Stimulated activated CD8-positive, alpha-beta memory T cell treated with anti-CD3 and anti-CD28 coated beads, Interleukin-15, amount 100 ng/mL, for 4 hours (primary cell): ENCODE data around the gene VASN.

Experiments
- DNase-seq, 2 donors: peaks; one replicate each; pipeline ENCODE4 v3.0.0-alpha.2; 2020; ENCODE audit warnings: low read depth in 2 of 2

Gene VASN

GRCh38 chr16:4403133-4403949 is 31.7 kb downstream of the VASN start:
- DNase-seq: no peak

GRCh38 chr16:4404247-4404966 is 32.8 kb downstream of the VASN start:
- no peak for DNase-seq

- DNase-seq: no peak
Measured at GRCh38 chr16:4404967-4405696, 33.5 kb downstream of the VASN start.

GRCh38 chr16:4407543-4408322 is 36.1 kb downstream of the VASN start:
- no peak for DNase-seq

- DNase-seq: no peak
Measured at GRCh38 chr16:4408323-4408690, 36.7 kb downstream of the VASN start.

GRCh38 chr16:4409081-4409932 is 37.7 kb downstream of the VASN start:
- DNase-seq: no peak

- no peak for DNase-seq
Measured at GRCh38 chr16:4410335-4411075, 38.9 kb downstream of the VASN start.

GRCh38 chr16:4411684-4412083 is 40.0 kb downstream of the VASN start:
- DNase-seq: no peak

GRCh38 chr16:4412159-4412558 is 40.5 kb downstream of the VASN start:
- no peak for DNase-seq

GRCh38 chr16:4412854-4413253 is 41.2 kb downstream of the VASN start:
- no peak for DNase-seq

GRCh38 chr16:4414187-4414917 is 42.7 kb downstream of the VASN start:
- DNase-seq: peak; percentile 51 to 78

GRCh38 chr16:4415538-4416199 is 44.0 kb downstream of the VASN start:
- no peak for DNase-seq

- DNase-seq: peak; percentile 97 to 98
Measured at GRCh38 chr16:4416200-4417032, 44.8 kb downstream of the VASN start, which contains the start of gene CORO7. Gene CORO7 (minus strand): TSS chr16:4416596. CDS start chr16:4416518, 78 bp downstream.

GRCh38 chr16:4419402-4419959 is 47.8 kb downstream of the VASN start:
- DNase-seq: no peak

- DNase-seq: no peak
Measured at GRCh38 chr16:4420505-4421105, 49.0 kb downstream of the VASN start.

- peak; percentile 83 to 87 for DNase-seq
Measured at GRCh38 chr16:4425378-4426020, 53.9 kb downstream of the VASN start, which contains the start of gene DNAJA3. Gene DNAJA3 (plus strand): TSS chr16:4425868. CDS start chr16:4425882, 14 bp downstream.
